Testis (tissue), 3 donors: Measurements from ENCODE around the gene RHBDL2. TPM values are rescaled to one million over a fixed set of nuclear protein-coding genes. Genes with fewer than 3 reads are reported as not detected.
A peak's percentile ranks its signal among the peaks of the same experiment; 100 is the strongest.

ENCODE experiments used
- DNase-seq: peaks from one replicate; pipeline ENCODE4 v3.0.0-alpha.2; 2019
- H3K27ac ChIP-seq, 2 donors: fragments of 200-600 bp; sonication (generic); one replicate each; pipeline ENCODE4 v1.5.1; 2019
- H3K27me3 ChIP-seq: fragments of 200-600 bp; sonication (generic); one replicate; pipeline ENCODE4 v1.5.1; 2019
- H3K36me3 ChIP-seq: fragments of 200-600 bp; sonication (generic); one replicate; pipeline ENCODE4 v1.5.1; 2017; ENCODE audit warnings: low read depth; ENCODE audit errors: missing control alignments
- H3K4me1 ChIP-seq: fragments of 200-600 bp; sonication (generic); one replicate; pipeline ENCODE4 v1.5.1; 2019
- H3K4me3 ChIP-seq, 2 donors: fragments of 200-600 bp; sonication (generic); one replicate each; pipeline ENCODE4 v1.5.1; 2017 to 2019
- H3K9me3 ChIP-seq: fragments of 200-600 bp; sonication (generic); one replicate; pipeline ENCODE4 v1.5.1; 2017
- CTCF ChIP-seq, 3 experiments: fragments of 450-650 bp in 2 of 3; fragments of 200-600 bp in 1 of 3; sonication (generic) in 1 of 3; IDR thresholded peaks; one replicate each; pipeline ENCODE4 v1.5.1; 2016 to 2019; ENCODE audit warnings: antibody characterized with exemption in 3 of 3, mild to moderate bottlenecking in 2 of 3, moderate library complexity in 1 of 3
- POLR2A ChIP-seq: fragments of 450-650 bp; IDR thresholded peaks from one replicate; pipeline ENCODE4 v1.6.1; 2017; ENCODE audit warnings: antibody characterized with exemption, mild to moderate bottlenecking, moderate library complexity
- WGBS, 2 donors: methylation state at CpG; one replicate each; pipeline ENCODE4 v1.1.5; 2018; 5-methylcytosine and 5-hydroxymethylcytosine counted together
- intact Hi-C: fragments of 100-400 bp; cut with DNase I; formaldehyde crosslinking; loops from one replicate; pipeline ENCODE4 v1.15.1; 2023; ENCODE audit warnings: low total_unique reads
- polyA plus RNA-seq: library from polyadenylated mRNA; stranded (reverse); fragments of 350-450 nt; fragmentation: Illumina TruSeq; extraction: RNeasy Lipid Tissue Mini Kit (QIAGEN cat#74804); gene quantifications from one replicate; pipeline ENCODE4 v1.2.3, GENCODE V29; 2014; ENCODE audit warnings: low read depth, low replicate concordance; ENCODE audit not compliant: insufficient read depth
- total RNA-seq, 2 donors: library from RNA; depleted of rRNA; stranded (reverse); fragments of >200 nt; gene quantifications; one replicate each; pipeline ENCODE4 v1.2.3, GENCODE V29; 2016

The RHBDL2 gene
- total and polyA plus RNA-seq, 3 donors from 2014 or later, result 10.8 to 16.5 (median 15.1) TPM

GRCh38 chr1:38859561-38860453 is 81.8 kb downstream of the RHBDL2 start, which contains the start of gene RRAGC:
Gene RRAGC, minus strand, starts transcription at chr1:38859772. Its CDS starts 126 bp downstream, at chr1:38859646.
- DNase-seq, result peak; percentile 100
- Histone ChIP-seq H3K27ac (peak within 1 kb of the TSS; percentile 88 to 92), H3K4me1 (peaks cover 15% of the 10 kb centered on the region), H3K9me3 (no peaks in the 10 kb centered on the region), H3K27me3 (no peaks in the 10 kb centered on the region), H3K36me3 (no peaks in the 10 kb centered on the region), H3K4me3 (peak within 1 kb of the TSS; percentile 92 to 98)
- WGBS, 2 donors, result 0 to 1% methylated on average over 11 to 67 of the region's 70 CpGs
- TF ChIP-seq POLR2A (no peak), CTCF (IDR thresholded peaks at IDR 0.05) (no peak)
- intact Hi-C loops, result no loop called here

- peak overlapping the region; percentile 88 to 92 for H3K27ac ChIP-seq
- H3K9me3 ChIP-seq, result no peaks in the 10 kb centered on the region
- peak; percentile 53 for DNase-seq
- no peaks in the 10 kb centered on the region for H3K36me3 ChIP-seq
- peak overlapping the region; percentile 92 to 98 for H3K4me3 ChIP-seq
- no peaks in the 10 kb centered on the region for H3K27me3 ChIP-seq
- TF ChIP-seq CTCF (IDR thresholded peaks at IDR 0.05) (no peak), POLR2A (no peak)
- intact Hi-C loops, result no loop called here
- 0 to 2% methylated on average over 20 to 50 of the region's 51 CpGs for WGBS, 2 donors
- H3K4me1 ChIP-seq, result peaks cover 15% of the 10 kb centered on the region
Measured at GRCh38 chr1:38858833-38859560, 82.6 kb downstream of the RHBDL2 start.

GRCh38 chr1:38852780-38853179 is 88.8 kb downstream of the RHBDL2 start:
- no peaks in the 10 kb centered on the region for H3K36me3 ChIP-seq
- 80 to 90% methylated on average over 4 of the region's 4 CpGs for WGBS, 2 donors
- no peaks in the 10 kb centered on the region for H3K27me3 ChIP-seq
- no peak overlapping the region for H3K4me3 ChIP-seq
- H3K27ac ChIP-seq, result no peak overlapping the region
- H3K9me3 ChIP-seq, result no peaks in the 10 kb centered on the region
- DNase-seq, result no peak
- peaks cover 4% of the 10 kb centered on the region for H3K4me1 ChIP-seq
- intact Hi-C loops, result no loop called here
- no peak for TF ChIP-seq POLR2A
- TF ChIP-seq CTCF (IDR thresholded peaks at IDR 0.05), result no peak

GRCh38 chr1:38848071-38848470 is 93.6 kb downstream of the RHBDL2 start:
- WGBS, 2 donors, result 77 to 84% methylated on average over 1 of the region's 1 CpG
- Histone ChIP-seq H3K27ac (no peak overlapping the region), H3K4me1 (no peaks in the 10 kb centered on the region), H3K27me3 (no peaks in the 10 kb centered on the region), H3K4me3 (no peak overlapping the region), H3K9me3 (no peaks in the 10 kb centered on the region), H3K36me3 (no peaks in the 10 kb centered on the region)
- TF ChIP-seq CTCF (IDR thresholded peaks at IDR 0.05) (no peak), POLR2A (no peak)
- no peak for DNase-seq
- intact Hi-C loops, result no loop called here
